HEK293 (cell line): ENCODE data around the gene COL15A1.
A peak's percentile ranks its signal among the peaks of the same experiment; 100 is the strongest.

ENCODE experiments used
- CTCF ChIA-PET: fragments of 350-600 bp; formaldehyde crosslinking; extraction: SDS; loops from one replicate; lab custom pipeline; 2021; ENCODE audit warnings: antibody characterized with exemption; lab: Yijun Ruan, JAX
- POLR2A ChIA-PET: fragments of 300-600 bp; formaldehyde crosslinking; extraction: SDS; loops from one replicate; lab custom pipeline; 2020; ENCODE audit warnings: antibody characterized with exemption, inconsistent platforms; lab: Yijun Ruan, JAX
- H3K27ac ChIP-seq: fragments of 200-500 bp; sonication (Bioruptor generic); 2 replicates; pipeline ENCODE4 v1.5.1; 2014; ENCODE audit warnings: low read depth, low read length, control low read depth, inconsistent platforms; ENCODE audit errors: extremely low read depth
- H3K36me3 ChIP-seq, 2 experiments: fragments of 200-500 bp in 1 of 2; sonication (Bioruptor generic) in 1 of 2; 1 replicate in 1 of 2; 2 replicates in 1 of 2; pipeline ENCODE4 v1.5.1; 2014 to 2017; ENCODE audit warnings: inconsistent platforms in 2 of 2, low read length in 2 of 2; ENCODE audit not compliant: control insufficient read depth in 2 of 2, insufficient read depth in 1 of 2
- H3K4me1 ChIP-seq: fragments of 200-500 bp; sonication (Bioruptor generic); 2 replicates; pipeline ENCODE4 v1.5.1; 2014; ENCODE audit warnings: mild to moderate bottlenecking, low read length, inconsistent platforms; ENCODE audit not compliant: control insufficient read depth, insufficient read depth
- H3K4me3 ChIP-seq: 2 replicates; pipeline ENCODE4 v1.5.1; 2011; ENCODE audit warnings: low read depth, mild to moderate bottlenecking, control low read depth, low read length, moderate library complexity
- H3K9me3 ChIP-seq: fragments of 200-500 bp; sonication (Bioruptor generic); 2 replicates; pipeline ENCODE4 v1.5.1; 2014; ENCODE audit warnings: low read depth, low read length, inconsistent platforms; ENCODE audit not compliant: control insufficient read depth, insufficient read depth
- GFI1B ChIP-seq: fragments of 450-650 bp; formaldehyde crosslinking; IDR thresholded peaks from 2 replicates; pipeline ENCODE4 v1.5.1; 2016; ENCODE audit warnings: missing biosample characterization, missing genetic modification characterization
- GLIS2 ChIP-seq: fragments of 450-650 bp; formaldehyde crosslinking; IDR thresholded peaks from 2 replicates; pipeline ENCODE4 v1.5.1; 2016; ENCODE audit warnings: missing biosample characterization, missing genetic modification characterization
- HOXC10 ChIP-seq: sonication (generic); formaldehyde crosslinking; IDR thresholded peaks from 2 replicates; pipeline ENCODE4 v1.8.1; 2023; ENCODE audit warnings: mild to moderate bottlenecking, missing genetic modification reagents
- KLF1 ChIP-seq: fragments of 450-650 bp; formaldehyde crosslinking; IDR thresholded peaks from 2 replicates; pipeline ENCODE4 v1.5.1; 2016; ENCODE audit warnings: missing biosample characterization, missing genetic modification characterization
- REPIN1 ChIP-seq: fragments of 450-650 bp; formaldehyde crosslinking; IDR thresholded peaks from 2 replicates; pipeline ENCODE4 v1.5.1; 2017; ENCODE audit warnings: missing biosample characterization, missing genetic modification characterization, low read depth
- ZBTB20 ChIP-seq: fragments of 450-650 bp; formaldehyde crosslinking; IDR thresholded peaks from 2 replicates; pipeline ENCODE4 v1.5.1; 2016; ENCODE audit warnings: missing biosample characterization, missing genetic modification characterization
- ZBTB21 ChIP-seq: fragments of 450-650 bp; formaldehyde crosslinking; IDR thresholded peaks from 2 replicates; pipeline ENCODE4 v1.5.1; 2017; ENCODE audit warnings: missing biosample characterization, missing genetic modification characterization
- ZNF114 ChIP-seq: fragments of 450-650 bp; formaldehyde crosslinking; IDR thresholded peaks from 2 replicates; pipeline ENCODE4 v1.5.0; 2017; ENCODE audit warnings: missing biosample characterization, missing genetic modification characterization
- ZNF341 ChIP-seq: fragments of 450-650 bp; formaldehyde crosslinking; IDR thresholded peaks from 2 replicates; pipeline ENCODE4; 2016; ENCODE audit warnings: low read depth, missing biosample characterization, missing genetic modification characterization
- ZNF404 ChIP-seq: fragments of 450-650 bp; formaldehyde crosslinking; IDR thresholded peaks from 2 replicates; pipeline ENCODE4 v1.5.1; 2017; ENCODE audit warnings: missing biosample characterization, missing genetic modification characterization
- ZNF560 ChIP-seq: fragments of 450-650 bp; formaldehyde crosslinking; IDR thresholded peaks from 2 replicates; pipeline ENCODE4 v1.5.1; 2017; ENCODE audit warnings: missing biosample characterization, missing genetic modification characterization, borderline replicate concordance
- ZNF561 ChIP-seq: fragments of 450-650 bp; IDR thresholded peaks from 2 replicates; pipeline ENCODE4 v1.5.1; 2018; ENCODE audit warnings: missing biosample characterization, missing genetic modification characterization, borderline replicate concordance
- ZNF571 ChIP-seq: fragments of 450-650 bp; formaldehyde crosslinking; IDR thresholded peaks from 2 replicates; pipeline ENCODE4 v1.5.0; 2017; ENCODE audit warnings: missing biosample characterization, missing genetic modification characterization
- ZNF600 ChIP-seq: fragments of 450-650 bp; formaldehyde crosslinking; IDR thresholded peaks from 2 replicates; pipeline ENCODE4 v1.5.1; 2016; ENCODE audit warnings: missing biosample characterization, missing genetic modification characterization
- ZNF626 ChIP-seq: fragments of 450-650 bp; sonication (Bioruptor Pico); formaldehyde crosslinking; IDR thresholded peaks from 2 replicates; pipeline ENCODE4 v1.5.1; 2018; ENCODE audit warnings: missing biosample characterization, missing genetic modification characterization, inconsistent platforms
- TF ChIP-seq, protein P1 (sequence below): fragments of 450-650 bp; formaldehyde crosslinking; IDR thresholded peaks from 2 replicates; pipeline ENCODE4 v1.5.1; 2016; ENCODE audit warnings: missing biosample characterization, missing genetic modification characterization
- TF ChIP-seq, protein P2 (sequence below): fragments of 450-650 bp; formaldehyde crosslinking; optimal IDR thresholded peaks from 2 replicates; pipeline ENCODE3; 2016; ENCODE audit warnings: missing biosample characterization, mild to moderate bottlenecking, missing genetic modification characterization
- TF ChIP-seq, protein P3 (sequence below): fragments of 450-650 bp; formaldehyde crosslinking; IDR thresholded peaks from 2 replicates; pipeline ENCODE4 v1.5.1; 2016; ENCODE audit warnings: missing biosample characterization, missing genetic modification characterization
- TF ChIP-seq, protein P4 (sequence below): fragments of 450-650 bp; formaldehyde crosslinking; conservative IDR thresholded peaks from 2 replicates; pipeline ENCODE4 v1.5.1; 2016; ENCODE audit warnings: low read depth, missing biosample characterization, missing genetic modification characterization
- TF ChIP-seq, protein P5 (sequence below): fragments of 450-650 bp; formaldehyde crosslinking; IDR thresholded peaks from 2 replicates; pipeline ENCODE4 v1.5.1; 2016; ENCODE audit warnings: missing biosample characterization, missing genetic modification characterization

COL15A1 gene

DNA sequence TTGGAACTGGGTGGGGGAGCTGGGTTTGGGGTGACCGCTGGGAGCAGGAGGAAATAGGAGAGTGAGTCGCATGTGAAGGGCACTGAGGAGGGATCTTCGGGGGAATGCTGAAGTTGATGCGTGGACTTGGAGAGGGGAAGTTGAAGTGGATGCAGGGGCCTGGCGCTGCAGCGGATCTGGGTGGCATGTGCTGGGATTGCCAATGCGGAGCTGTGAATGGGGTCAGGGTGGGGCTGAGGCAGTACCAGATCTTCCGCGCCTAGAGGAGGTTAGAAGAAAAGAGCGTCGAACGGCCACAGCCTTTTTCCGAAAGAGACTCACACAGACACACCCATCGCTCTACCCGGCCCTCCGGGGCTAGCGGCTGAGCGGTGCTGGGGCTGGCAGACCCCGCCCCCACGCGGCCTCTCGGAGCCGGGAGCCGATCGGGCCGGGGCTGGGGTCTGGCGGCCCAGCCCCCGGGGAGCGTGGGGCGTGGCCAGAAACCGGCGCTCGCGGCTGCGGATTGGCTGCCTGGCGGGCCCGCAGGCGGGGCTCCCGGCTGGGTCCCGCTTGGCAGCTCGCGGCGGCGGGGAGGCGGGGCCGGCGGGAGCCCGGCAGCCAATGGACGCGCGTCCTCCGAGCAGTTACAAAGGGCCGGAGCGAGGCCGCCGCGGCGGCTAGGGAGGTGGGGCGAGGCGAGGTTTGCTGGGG lies 160.9 kb downstream of the COL15A1 start, which contains the start of gene TGFBR1 (continued):
- peak; percentile 57 for TF ChIP-seq KLF1 (tag by site-specific recombination)
- TF ChIP-seq, protein P1, sequence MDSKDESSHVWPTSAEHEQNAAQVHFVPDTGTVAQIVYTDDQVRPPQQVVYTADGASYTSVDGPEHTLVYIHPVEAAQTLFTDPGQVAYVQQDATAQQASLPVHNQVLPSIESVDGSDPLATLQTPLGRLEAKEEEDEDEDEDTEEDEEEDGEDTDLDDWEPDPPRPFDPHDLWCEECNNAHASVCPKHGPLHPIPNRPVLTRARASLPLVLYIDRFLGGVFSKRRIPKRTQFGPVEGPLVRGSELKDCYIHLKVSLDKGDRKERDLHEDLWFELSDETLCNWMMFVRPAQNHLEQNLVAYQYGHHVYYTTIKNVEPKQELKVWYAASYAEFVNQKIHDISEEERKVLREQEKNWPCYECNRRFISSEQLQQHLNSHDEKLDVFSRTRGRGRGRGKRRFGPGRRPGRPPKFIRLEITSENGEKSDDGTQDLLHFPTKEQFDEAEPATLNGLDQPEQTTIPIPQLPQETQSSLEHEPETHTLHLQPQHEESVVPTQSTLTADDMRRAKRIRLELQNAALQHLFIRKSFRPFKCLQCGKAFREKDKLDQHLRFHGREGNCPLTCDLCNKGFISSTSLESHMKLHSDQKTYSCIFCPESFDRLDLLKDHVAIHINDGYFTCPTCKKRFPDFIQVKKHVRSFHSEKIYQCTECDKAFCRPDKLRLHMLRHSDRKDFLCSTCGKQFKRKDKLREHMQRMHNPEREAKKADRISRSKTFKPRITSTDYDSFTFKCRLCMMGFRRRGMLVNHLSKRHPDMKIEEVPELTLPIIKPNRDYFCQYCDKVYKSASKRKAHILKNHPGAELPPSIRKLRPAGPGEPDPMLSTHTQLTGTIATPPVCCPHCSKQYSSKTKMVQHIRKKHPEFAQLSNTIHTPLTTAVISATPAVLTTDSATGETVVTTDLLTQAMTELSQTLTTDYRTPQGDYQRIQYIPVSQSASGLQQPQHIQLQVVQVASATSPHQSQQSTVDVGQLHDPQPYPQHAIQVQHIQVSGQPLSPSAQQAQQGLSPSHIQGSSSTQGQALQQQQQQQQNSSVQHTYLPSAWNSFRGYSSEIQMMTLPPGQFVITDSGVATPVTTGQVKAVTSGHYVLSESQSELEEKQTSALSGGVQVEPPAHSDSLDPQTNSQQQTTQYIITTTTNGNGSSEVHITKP (tag by site-specific recombination): peak; percentile 80
- TF ChIP-seq REPIN1 (tag by site-specific recombination): no peak
- TF ChIP-seq, protein P2, sequence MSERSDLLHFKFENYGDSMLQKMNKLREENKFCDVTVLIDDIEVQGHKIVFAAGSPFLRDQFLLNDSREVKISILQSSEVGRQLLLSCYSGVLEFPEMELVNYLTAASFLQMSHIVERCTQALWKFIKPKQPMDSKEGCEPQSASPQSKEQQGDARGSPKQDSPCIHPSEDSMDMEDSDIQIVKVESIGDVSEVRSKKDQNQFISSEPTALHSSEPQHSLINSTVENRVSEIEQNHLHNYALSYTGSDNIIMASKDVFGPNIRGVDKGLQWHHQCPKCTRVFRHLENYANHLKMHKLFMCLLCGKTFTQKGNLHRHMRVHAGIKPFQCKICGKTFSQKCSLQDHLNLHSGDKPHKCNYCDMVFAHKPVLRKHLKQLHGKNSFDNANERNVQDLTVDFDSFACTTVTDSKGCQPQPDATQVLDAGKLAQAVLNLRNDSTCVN: peak; percentile 33
- peak; percentile 34; the same call in 1 of the 2 replicates for TF ChIP-seq ZNF600 (tag by site-specific recombination)
- TF ChIP-seq, protein P3, sequence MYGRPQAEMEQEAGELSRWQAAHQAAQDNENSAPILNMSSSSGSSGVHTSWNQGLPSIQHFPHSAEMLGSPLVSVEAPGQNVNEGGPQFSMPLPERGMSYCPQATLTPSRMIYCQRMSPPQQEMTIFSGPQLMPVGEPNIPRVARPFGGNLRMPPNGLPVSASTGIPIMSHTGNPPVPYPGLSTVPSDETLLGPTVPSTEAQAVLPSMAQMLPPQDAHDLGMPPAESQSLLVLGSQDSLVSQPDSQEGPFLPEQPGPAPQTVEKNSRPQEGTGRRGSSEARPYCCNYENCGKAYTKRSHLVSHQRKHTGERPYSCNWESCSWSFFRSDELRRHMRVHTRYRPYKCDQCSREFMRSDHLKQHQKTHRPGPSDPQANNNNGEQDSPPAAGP: peak; percentile 33; the same call in 1 of the 2 replicates
- TF ChIP-seq GLIS2 (tag by site-specific recombination): peak; percentile 74
- no peak for TF ChIP-seq ZNF560 (tag by site-specific recombination)
- peak; percentile 90 for TF ChIP-seq ZBTB20 (tag by site-specific recombination)

DNA sequence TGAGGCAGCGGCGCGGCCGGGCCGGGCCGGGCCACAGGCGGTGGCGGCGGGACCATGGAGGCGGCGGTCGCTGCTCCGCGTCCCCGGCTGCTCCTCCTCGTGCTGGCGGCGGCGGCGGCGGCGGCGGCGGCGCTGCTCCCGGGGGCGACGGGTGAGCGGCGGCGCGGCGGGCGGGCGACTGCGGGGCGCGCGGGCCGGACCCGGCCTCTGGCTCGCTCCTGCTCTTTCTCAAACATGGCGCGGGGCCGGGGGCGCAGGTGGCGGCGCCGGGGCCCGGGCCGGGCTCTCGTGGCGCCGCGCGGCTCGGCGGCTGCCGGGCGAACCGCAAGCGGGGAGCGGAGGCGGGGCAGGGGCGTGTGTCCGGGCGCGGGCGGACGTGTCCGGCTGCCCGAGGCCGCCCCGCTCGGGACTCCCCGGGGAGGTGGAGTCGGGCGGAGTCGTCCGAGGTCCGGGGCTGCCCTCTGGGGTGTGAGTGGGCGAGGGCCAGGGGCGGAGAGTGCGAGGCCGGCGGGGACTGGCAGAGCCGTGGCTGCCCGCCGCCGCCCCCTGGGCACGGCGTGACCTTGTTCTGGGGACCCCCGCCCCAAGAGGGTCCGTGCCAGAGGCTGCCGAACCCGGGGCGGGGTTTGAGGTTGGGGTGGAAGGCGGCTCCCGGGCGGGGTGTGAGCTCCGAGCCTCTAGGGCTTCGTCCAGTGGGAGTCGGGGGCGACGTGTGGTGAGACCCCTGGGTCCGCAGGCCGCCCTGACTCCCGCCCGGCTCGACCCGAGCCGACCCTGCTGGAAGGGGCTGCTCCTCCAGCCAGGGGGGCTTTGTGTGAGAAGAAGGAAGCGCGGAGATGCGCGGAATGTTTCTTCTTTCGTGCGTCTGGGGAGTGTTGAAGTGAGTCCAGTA lies 161.7 kb downstream of the COL15A1 start:
- Histone ChIP-seq H3K36me3 (no peaks in the 10 kb centered on the region), H3K4me1 (no peaks in the 10 kb centered on the region), H3K9me3 (no peaks in the 10 kb centered on the region), H3K4me3 (peak overlapping the region; percentile 74), H3K27ac (peak overlapping the region; percentile 55; the same call in 1 of the 2 replicates)
- POLR2A ChIA-PET: interaction anchor here (0.7 to 1.9 kb wide), 5 partner anchors 9 to 104 kb away, joined by 3 to 5 read pairs (median 4); no protein-coding TSS in a partner anchor
- CTCF ChIA-PET: interaction anchor here (0.6 to 1.5 kb wide), 5 partner anchors 9 to 133 kb away, joined by 3 to 5 read pairs (median 3); no protein-coding TSS in a partner anchor
- TF ChIP-seq, protein P4, sequence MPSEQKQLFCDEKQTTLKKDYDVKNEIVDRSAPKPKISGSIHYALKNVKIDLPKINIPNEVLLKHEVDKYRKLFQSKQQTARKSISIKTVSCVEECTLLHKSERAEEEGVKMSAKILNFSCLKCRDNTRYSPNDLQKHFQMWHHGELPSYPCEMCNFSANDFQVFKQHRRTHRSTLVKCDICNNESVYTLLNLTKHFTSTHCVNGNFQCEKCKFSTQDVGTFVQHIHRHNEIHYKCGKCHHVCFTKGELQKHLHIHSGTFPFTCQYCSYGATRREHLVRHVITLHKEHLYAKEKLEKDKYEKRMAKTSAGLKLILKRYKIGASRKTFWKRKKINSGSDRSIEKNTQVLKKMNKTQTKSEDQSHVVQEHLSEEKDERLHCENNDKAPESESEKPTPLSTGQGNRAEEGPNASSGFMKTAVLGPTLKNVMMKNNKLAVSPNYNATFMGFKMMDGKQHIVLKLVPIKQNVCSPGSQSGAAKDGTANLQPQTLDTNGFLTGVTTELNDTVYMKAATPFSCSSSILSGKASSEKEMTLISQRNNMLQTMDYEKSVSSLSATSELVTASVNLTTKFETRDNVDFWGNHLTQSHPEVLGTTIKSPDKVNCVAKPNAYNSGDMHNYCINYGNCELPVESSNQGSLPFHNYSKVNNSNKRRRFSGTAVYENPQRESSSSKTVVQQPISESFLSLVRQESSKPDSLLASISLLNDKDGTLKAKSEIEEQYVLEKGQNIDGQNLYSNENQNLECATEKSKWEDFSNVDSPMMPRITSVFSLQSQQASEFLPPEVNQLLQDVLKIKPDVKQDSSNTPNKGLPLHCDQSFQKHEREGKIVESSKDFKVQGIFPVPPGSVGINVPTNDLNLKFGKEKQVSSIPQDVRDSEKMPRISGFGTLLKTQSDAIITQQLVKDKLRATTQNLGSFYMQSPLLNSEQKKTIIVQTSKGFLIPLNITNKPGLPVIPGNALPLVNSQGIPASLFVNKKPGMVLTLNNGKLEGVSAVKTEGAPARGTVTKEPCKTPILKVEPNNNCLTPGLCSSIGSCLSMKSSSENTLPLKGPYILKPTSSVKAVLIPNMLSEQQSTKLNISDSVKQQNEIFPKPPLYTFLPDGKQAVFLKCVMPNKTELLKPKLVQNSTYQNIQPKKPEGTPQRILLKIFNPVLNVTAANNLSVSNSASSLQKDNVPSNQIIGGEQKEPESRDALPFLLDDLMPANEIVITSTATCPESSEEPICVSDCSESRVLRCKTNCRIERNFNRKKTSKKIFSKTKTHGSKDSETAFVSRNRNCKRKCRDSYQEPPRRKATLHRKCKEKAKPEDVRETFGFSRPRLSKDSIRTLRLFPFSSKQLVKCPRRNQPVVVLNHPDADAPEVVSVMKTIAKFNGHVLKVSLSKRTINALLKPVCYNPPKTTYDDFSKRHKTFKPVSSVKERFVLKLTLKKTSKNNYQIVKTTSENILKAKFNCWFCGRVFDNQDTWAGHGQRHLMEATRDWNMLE (tag by site-specific recombination): no peak
- TF ChIP-seq GFI1B (tag by site-specific recombination) (no peak), ZNF626 (tag by site-specific recombination) (no peak), ZNF341 (tag by site-specific recombination) (no peak), HOXC10 (CRISPR knock-in tag) (no peak), ZNF571 (tag by site-specific recombination) (no peak), KLF1 (tag by site-specific recombination) (peak; percentile 83), ZBTB21 (tag by site-specific recombination) (no peak), ZBTB20 (tag by site-specific recombination) (peak; percentile 93), ZNF561 (tag by site-specific recombination) (no peak), ZNF114 (tag by site-specific recombination) (no peak), ZNF404 (tag by site-specific recombination) (no peak)
- TF ChIP-seq, protein P5, sequence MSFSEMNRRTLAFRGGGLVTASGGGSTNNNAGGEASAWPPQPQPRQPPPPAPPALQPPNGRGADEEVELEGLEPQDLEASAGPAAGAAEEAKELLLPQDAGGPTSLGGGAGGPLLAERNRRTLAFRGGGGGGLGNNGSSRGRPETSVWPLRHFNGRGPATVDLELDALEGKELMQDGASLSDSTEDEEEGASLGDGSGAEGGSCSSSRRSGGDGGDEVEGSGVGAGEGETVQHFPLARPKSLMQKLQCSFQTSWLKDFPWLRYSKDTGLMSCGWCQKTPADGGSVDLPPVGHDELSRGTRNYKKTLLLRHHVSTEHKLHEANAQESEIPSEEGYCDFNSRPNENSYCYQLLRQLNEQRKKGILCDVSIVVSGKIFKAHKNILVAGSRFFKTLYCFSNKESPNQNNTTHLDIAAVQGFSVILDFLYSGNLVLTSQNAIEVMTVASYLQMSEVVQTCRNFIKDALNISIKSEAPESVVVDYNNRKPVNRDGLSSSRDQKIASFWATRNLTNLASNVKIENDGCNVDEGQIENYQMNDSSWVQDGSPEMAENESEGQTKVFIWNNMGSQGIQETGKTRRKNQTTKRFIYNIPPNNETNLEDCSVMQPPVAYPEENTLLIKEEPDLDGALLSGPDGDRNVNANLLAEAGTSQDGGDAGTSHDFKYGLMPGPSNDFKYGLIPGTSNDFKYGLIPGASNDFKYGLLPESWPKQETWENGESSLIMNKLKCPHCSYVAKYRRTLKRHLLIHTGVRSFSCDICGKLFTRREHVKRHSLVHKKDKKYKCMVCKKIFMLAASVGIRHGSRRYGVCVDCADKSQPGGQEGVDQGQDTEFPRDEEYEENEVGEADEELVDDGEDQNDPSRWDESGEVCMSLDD (tag by site-specific recombination): peak; percentile 48; the same call in 1 of the 2 replicates
